B cell (primary cell): Measurements from ENCODE around the gene RASA3. TPM values are rescaled to one million over a fixed set of nuclear protein-coding genes. Genes with fewer than 3 reads are reported as not detected.
A peak's percentile ranks its signal among the peaks of the same experiment; 100 is the strongest.

Experiments used
- ATAC-seq: fragments of 200-7000 bp; cut with Tn5 transposase; one replicate; pipeline ENCODE4 v1.10.0; 2021; ENCODE audit warnings: low read depth, mild to moderate bottlenecking, moderate number of reproducible peaks, moderate library complexity
- CTCF ChIA-PET: fragments of 350-600 bp; sonication (Branson Sonifier 250); formaldehyde crosslinking; loops from one replicate; lab custom pipeline; 2021; ENCODE audit warnings: antibody characterized with exemption, inconsistent platforms; lab: Charles Lee
- POLR2A ChIA-PET: fragments of 350-600 bp; sonication (Branson Sonifier 250); formaldehyde crosslinking; loops from one replicate; lab custom pipeline; 2021; ENCODE audit warnings: antibody characterized with exemption; lab: Charles Lee
- DNase-seq: peaks from one replicate; pipeline ENCODE4 v3.0.0; 2013
- H2AFZ ChIP-seq: 2 replicates; pipeline ENCODE4 v1.6.1; 2012; ENCODE audit warnings: mild to moderate bottlenecking, low read depth, low read length; ENCODE audit not compliant: insufficient read depth, poor library complexity, severe bottlenecking
- H3K27ac ChIP-seq, 2 donors: 1 replicate in 1 of 2; 2 replicates in 1 of 2; pipeline ENCODE4 v1.5.1; 2012 to 2013; ENCODE audit warnings: low read length in 2 of 2, mild to moderate bottlenecking in 2 of 2, moderate library complexity in 1 of 2
- H3K27me3 ChIP-seq, 4 experiments: fragments of 200-600 bp in 1 of 4; sonication (generic) in 1 of 4; replicated peaks in 1 of 4; 1 replicate in 2 of 4; 2 replicates in 2 of 4; pipeline versions ENCODE4 v1.6.1 to v1.7.0; 2013 to 2016; ENCODE audit warnings: low read length in 3 of 4, mild to moderate bottlenecking in 2 of 4, mixed read lengths in 1 of 4, moderate library complexity in 1 of 4; ENCODE audit not compliant: insufficient read depth in 4 of 4, control insufficient read depth in 3 of 4; ENCODE audit errors: control extremely low read depth in 1 of 4
- H3K36me3 ChIP-seq, 2 experiments: replicated peaks in 1 of 2; 1 replicate in 1 of 2; 2 replicates in 1 of 2; pipeline versions ENCODE4 v1.6.1 to v1.7.1; 2013; ENCODE audit warnings: low read length in 1 of 2; ENCODE audit not compliant: insufficient read depth in 2 of 2, control insufficient read depth in 1 of 2; ENCODE audit errors: control extremely low read depth in 1 of 2, extremely low read depth in 1 of 2
- H3K4me1 ChIP-seq, 2 donors: fragments of 200-600 bp in 1 of 2; sonication (generic) in 1 of 2; 1 replicate in 1 of 2; 2 replicates in 1 of 2; pipeline versions ENCODE4 v1.5.1 to v1.6.1; 2013 to 2017; ENCODE audit warnings: low read length in 2 of 2; ENCODE audit not compliant: control insufficient read depth in 2 of 2, insufficient read depth in 2 of 2
- H3K4me2 ChIP-seq: replicated peaks from 2 replicates; pipeline ENCODE3; 2012; ENCODE audit warnings: mild to moderate bottlenecking, low read depth, low read length; ENCODE audit not compliant: poor library complexity, severe bottlenecking
- H3K4me3 ChIP-seq, 5 experiments: fragments of 200-600 bp in 1 of 5; sonication (generic) in 1 of 5; 1 replicate in 3 of 5; 2 replicates in 2 of 5; pipeline versions ENCODE4 v1.5.1 to v1.7.0; 2011 to 2016; ENCODE audit warnings: low read length in 4 of 5, mild to moderate bottlenecking in 4 of 5, low read depth in 2 of 5, control low read depth in 1 of 5, moderate library complexity in 1 of 5; ENCODE audit not compliant: insufficient read depth in 1 of 5; ENCODE audit errors: control extremely low read depth in 1 of 5, extremely low read depth in 1 of 5
- H3K79me2 ChIP-seq: fragments of 200-600 bp; sonication (generic); one replicate; pipeline ENCODE4 v1.6.0; 2016; ENCODE audit warnings: low read length; ENCODE audit not compliant: control insufficient read depth, insufficient read depth
- H3K9ac ChIP-seq: fragments of 200-600 bp; sonication (generic); 2 replicates; pipeline ENCODE4 v1.6.1; 2017; ENCODE audit warnings: mild to moderate bottlenecking, low read length, moderate library complexity
- H3K9me3 ChIP-seq, 3 donors: one replicate each; pipeline versions ENCODE4 v1.6.1 to v1.7.1; 2013; ENCODE audit warnings: low read length in 2 of 3; ENCODE audit not compliant: control insufficient read depth in 2 of 3, insufficient read depth in 1 of 3; ENCODE audit errors: control extremely low read depth in 1 of 3
- H4K20me1 ChIP-seq: 2 replicates; pipeline ENCODE4 v1.6.0; 2012; ENCODE audit warnings: mild to moderate bottlenecking, low read length; ENCODE audit not compliant: insufficient read depth, control insufficient read depth, poor library complexity, severe bottlenecking
- H3K27ac Mint-ChIP-seq: one replicate; pipeline ENCODE4 v1.8.0; 2021; ENCODE audit warnings: mixed read lengths
- H3K27me3 Mint-ChIP-seq: one replicate; pipeline ENCODE4 v1.8.0; 2021; ENCODE audit warnings: mixed read lengths
- H3K4me1 Mint-ChIP-seq: one replicate; pipeline ENCODE4 v1.8.0; 2021; ENCODE audit warnings: mixed read lengths
- H3K4me3 Mint-ChIP-seq: one replicate; pipeline ENCODE4 v1.8.0; 2021; ENCODE audit warnings: mixed read lengths
- H3K9me3 Mint-ChIP-seq: one replicate; pipeline ENCODE4 v1.8.0; 2022; ENCODE audit warnings: mixed read lengths; ENCODE audit not compliant: insufficient read depth
- EZH2 ChIP-seq: IDR thresholded peaks from 2 replicates; pipeline ENCODE4 v1.6.1; 2012; ENCODE audit warnings: borderline replicate concordance, low read depth, mild to moderate bottlenecking, moderate library complexity, low read length; ENCODE audit not compliant: insufficient read depth, poor library complexity, severe bottlenecking
- WGBS: methylation state at CpG from one replicate; pipeline ENCODE4 v1.1.5; 2013; ENCODE audit warnings: missing lambda C conversion rate; ENCODE audit not compliant: insufficient coverage; 5-methylcytosine and 5-hydroxymethylcytosine counted together
- intact Hi-C: fragments of 100-400 bp; cut with micrococcal nuclease; formaldehyde crosslinking; loops from one replicate; pipeline ENCODE4 v1.10.0; 2022
- polyA plus RNA-seq: library from polyadenylated mRNA; depleted of rRNA; stranded (reverse); fragments of >200 nt; gene quantifications from 2 replicates; pipeline ENCODE4 v1.2.3, GENCODE V29; 2012
- total RNA-seq, 2 donors: library from RNA; stranded (reverse); fragments of 120-200 nt in 1 of 2; gene quantifications; 1 replicate in 1 of 2; 2 replicates in 1 of 2; pipeline versions ENCODE4 v1.2.3 to v1.2.4, GENCODE V29; 2013 to 2022
- TF ChIP-seq, protein P1 (sequence below): fragments of 200-600 bp; IDR thresholded peaks from one replicate; pipeline ENCODE4 v1.8.0; 2022; ENCODE audit warnings: antibody characterized with exemption, mild to moderate bottlenecking

The RASA3 gene
- total and polyA plus RNA-seq, 2 donors (not counting 1 experiment from before 2014, with no cell fraction given), result 54.2 to 87.4 TPM

DNA sequence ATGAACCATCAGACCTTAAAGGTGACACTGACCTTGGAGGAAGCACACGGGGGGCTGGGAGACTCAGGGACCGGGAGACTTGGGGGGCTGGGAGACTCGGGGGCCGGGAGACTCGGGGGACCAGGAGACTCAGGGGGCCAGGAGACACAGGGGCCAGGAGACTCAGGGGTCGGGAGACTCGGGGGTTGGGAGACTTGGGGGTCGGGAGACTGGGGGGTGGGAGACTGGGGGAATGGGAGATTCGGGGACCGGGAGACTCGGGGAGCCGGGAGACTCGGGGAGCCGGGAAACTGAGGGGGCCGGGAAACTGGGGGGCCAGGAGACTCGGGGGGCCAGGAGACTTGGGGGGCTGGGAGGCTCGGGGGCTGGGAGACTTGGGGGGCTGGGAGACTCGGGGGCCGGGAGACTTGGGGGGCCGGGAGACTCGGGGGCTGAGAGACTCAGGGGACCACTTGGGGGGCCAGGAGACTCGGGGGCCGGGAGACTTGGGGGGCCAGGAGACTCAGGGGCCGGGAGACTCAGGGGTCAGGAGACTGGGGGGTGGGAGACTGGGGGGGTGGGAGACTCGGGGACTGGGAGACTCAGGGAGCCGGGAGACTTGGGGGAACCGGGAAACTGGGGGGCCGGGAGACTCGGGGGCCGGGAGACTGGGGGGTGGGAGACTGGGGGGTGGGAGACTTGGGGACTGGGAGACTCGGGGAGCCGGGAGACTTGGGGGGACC, 62.9 kb downstream of the RASA3 start:
- Mint-ChIP-seq H3K4me3 (no peak overlapping the region), H3K9me3 (no peaks in the 10 kb centered on the region), H3K27ac (peak overlapping the region; percentile 93), H3K4me1 (peaks cover 52% of the 10 kb centered on the region), H3K27me3 (no peaks in the 10 kb centered on the region)
- Histone ChIP-seq H3K27ac (peak overlapping the region; percentile 6 to 87), H3K27me3 (no peaks in the 10 kb centered on the region), H4K20me1 (peaks cover 69% of the 10 kb centered on the region), H3K4me1 (peaks cover 45 to 48% of the 10 kb centered on the region in 2 donors), H3K4me3 (no peak overlapping the region), H3K9me3 (peaks cover 0 to 10% (median 0%) of the 10 kb centered on the region in 3 donors), H3K36me3 (peaks cover 0 to 30% of the 10 kb centered on the region in 2 experiments), H3K79me2 (peaks cover 57% of the 10 kb centered on the region), H2AFZ (no peak overlapping the region), H3K4me2 (no peak overlapping the region), H3K9ac (no peak overlapping the region)
- intact Hi-C loops, result loop anchor here (2.0 kb wide), 1 partner anchor 157 kb away; no protein-coding TSS in a partner anchor
- CTCF ChIA-PET, result no interaction called here
- no peak for TF ChIP-seq EZH2
- TF ChIP-seq, protein P1, sequence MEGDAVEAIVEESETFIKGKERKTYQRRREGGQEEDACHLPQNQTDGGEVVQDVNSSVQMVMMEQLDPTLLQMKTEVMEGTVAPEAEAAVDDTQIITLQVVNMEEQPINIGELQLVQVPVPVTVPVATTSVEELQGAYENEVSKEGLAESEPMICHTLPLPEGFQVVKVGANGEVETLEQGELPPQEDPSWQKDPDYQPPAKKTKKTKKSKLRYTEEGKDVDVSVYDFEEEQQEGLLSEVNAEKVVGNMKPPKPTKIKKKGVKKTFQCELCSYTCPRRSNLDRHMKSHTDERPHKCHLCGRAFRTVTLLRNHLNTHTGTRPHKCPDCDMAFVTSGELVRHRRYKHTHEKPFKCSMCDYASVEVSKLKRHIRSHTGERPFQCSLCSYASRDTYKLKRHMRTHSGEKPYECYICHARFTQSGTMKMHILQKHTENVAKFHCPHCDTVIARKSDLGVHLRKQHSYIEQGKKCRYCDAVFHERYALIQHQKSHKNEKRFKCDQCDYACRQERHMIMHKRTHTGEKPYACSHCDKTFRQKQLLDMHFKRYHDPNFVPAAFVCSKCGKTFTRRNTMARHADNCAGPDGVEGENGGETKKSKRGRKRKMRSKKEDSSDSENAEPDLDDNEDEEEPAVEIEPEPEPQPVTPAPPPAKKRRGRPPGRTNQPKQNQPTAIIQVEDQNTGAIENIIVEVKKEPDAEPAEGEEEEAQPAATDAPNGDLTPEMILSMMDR, result no peak
- POLR2A ChIA-PET, result interaction anchor here (0.6 kb wide), 1 partner anchor 41 kb away, joined by 8 read pairs; no protein-coding TSS in a partner anchor
- DNase-seq (no peak), ATAC-seq (no peak)
- 80% methylated on average over 1 of the region's 32 CpGs for WGBS
